HG03460 (cell line): ENCODE data around the gene SETDB2.

Experiments used
- ATAC-seq: cut with Tn5 transposase; IDR thresholded peaks from one replicate; pipeline ENCODE4 v1.9.1; 2021; ENCODE audit not compliant: unreplicated experiment

Gene SETDB2, protein sequence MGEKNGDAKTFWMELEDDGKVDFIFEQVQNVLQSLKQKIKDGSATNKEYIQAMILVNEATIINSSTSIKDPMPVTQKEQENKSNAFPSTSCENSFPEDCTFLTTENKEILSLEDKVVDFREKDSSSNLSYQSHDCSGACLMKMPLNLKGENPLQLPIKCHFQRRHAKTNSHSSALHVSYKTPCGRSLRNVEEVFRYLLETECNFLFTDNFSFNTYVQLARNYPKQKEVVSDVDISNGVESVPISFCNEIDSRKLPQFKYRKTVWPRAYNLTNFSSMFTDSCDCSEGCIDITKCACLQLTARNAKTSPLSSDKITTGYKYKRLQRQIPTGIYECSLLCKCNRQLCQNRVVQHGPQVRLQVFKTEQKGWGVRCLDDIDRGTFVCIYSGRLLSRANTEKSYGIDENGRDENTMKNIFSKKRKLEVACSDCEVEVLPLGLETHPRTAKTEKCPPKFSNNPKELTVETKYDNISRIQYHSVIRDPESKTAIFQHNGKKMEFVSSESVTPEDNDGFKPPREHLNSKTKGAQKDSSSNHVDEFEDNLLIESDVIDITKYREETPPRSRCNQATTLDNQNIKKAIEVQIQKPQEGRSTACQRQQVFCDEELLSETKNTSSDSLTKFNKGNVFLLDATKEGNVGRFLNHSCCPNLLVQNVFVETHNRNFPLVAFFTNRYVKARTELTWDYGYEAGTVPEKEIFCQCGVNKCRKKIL

GRCh38 chr13:49443704-49444523 is at the start of gene SETDB2, which contains the start of gene CAB39L:
TSS of gene SETDB2 (plus strand) at chr13:49444274. CDS start at chr13:49451894, 7,620 bp downstream.
TSS of gene CAB39L (minus strand) at chr13:49444064. CDS start at chr13:49382910, 61,154 bp downstream.
- ATAC-seq: peak; percentile 92

DNA sequence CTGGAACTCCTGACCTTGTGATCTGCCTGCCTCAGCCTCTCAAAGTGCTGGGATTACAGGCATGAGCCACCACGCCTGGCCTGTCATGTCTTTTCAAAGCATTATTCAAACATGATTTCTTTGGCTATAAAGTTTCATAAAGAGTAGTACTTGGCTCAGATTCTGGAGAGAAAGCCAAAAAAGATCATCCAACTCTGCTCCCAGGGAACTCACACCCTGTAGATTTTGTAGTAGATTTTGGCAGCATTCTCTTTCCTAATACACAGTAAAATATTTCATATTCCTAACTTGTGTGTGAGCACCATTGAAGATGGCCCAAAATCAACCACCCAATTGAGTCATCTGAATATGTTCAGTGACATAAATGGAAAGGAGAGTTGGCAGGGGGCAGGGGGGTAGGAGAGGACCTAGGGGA is 48.6 kb upstream of the SETDB2 start:
- no peak for ATAC-seq

- no peak for ATAC-seq
Measured at GRCh38 chr13:49395878-49396380, 48.1 kb upstream of the SETDB2 start.

- ATAC-seq: no peak
Measured at GRCh38 chr13:49399801-49400472, 44.1 kb upstream of the SETDB2 start.

DNA sequence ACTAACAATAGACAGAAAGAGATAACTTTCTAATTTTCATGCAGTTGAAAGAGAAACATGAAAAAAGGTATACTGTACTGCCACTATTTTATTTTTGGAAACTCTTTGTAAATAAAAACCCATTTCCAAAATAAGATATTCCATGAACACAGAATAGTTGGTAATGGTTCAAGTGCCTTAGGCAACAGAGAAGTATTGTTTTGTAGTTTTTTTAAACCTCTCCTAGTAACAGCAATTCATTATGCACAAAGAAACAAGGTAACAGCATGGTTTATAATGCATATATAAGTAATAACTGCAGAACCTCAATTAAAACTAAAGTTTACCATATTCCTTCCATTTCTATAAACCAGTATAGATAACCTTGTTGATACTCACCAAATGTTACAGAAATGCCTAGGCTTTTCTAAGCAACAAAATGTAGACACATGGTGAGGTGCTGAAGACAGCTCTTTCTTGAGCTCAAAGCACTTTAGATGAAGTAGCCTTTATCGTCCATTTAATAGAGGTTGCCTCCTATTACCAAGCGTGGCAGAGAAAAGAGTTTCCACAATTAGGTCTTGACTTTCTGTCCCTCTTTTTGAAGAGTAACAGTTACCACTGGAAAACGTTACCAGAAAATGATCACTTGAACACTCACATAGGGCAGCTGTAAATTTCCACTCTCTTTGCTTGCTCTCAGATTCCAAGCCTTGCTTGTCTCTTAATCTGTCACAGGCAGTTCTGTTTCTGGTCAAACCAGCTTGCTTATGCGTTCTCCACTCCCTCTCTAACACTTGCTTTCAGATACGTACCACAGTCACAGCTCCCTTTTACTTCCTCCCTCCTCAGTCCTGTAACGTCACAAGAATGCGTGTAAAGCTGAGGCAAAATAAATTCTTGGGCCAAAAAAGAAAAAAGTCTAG is 43.1 kb upstream of the SETDB2 start:
- no peak for ATAC-seq

DNA sequence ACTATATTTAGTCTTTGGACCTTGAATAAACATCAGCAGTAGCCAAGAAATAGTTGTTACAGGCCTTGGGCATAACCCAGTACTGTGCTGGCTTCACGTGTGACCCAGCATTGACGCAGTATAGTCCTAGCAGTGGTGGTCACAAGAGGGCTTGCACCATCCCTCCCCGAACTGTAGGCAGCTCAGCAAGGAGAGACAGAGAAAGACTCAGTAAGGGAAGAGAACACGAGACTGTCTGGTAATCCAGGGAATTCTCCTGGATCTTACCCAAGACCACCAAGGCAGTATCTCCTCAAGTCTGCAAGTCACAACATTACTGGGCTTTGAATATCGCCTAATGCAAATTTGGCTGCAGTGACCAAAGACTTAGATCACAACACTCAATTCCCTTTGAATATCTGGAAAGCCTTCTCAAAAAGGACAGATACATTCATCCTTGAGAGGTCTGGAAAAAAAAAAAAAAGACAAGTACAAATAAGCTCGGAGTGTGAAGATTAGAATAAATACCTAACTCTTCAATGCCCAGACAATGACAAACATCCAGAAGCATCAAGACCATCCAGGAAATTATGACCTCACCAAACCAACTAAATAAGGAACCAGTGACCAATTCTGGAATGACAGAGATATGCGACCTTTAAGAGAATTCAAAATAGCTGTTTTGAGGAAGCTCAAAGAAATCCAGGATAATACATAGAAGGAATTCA is 39.9 kb upstream of the SETDB2 start:
- no peak for ATAC-seq

- no peak for ATAC-seq
Measured at GRCh38 chr13:49404703-49405020, 39.4 kb upstream of the SETDB2 start.

DNA sequence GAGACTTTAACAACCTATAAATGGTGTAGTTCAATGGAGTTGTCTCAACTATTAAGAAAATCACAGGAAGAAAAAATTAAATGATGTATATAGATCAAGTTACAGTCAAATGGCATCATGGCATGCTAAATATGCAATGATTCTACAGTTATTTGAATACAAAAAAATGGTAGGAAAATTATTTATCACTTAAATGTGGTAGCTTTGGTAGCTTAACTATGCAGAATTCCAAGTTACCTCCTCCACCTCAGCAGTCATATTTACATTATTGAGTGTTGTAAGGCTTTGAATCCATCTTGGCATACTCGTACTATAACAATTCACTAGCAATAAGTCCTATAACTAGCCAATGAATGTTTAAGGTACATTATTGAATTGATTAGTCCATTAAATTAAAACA is 37.0 kb upstream of the SETDB2 start:
- no peak for ATAC-seq

GRCh38 chr13:49407936-49408335 is 36.1 kb upstream of the SETDB2 start:
- no peak for ATAC-seq

- no peak for ATAC-seq
Measured at GRCh38 chr13:49409008-49409407, 35.1 kb upstream of the SETDB2 start.

GRCh38 chr13:49410006-49410405 is 34.1 kb upstream of the SETDB2 start:
- no peak for ATAC-seq

DNA sequence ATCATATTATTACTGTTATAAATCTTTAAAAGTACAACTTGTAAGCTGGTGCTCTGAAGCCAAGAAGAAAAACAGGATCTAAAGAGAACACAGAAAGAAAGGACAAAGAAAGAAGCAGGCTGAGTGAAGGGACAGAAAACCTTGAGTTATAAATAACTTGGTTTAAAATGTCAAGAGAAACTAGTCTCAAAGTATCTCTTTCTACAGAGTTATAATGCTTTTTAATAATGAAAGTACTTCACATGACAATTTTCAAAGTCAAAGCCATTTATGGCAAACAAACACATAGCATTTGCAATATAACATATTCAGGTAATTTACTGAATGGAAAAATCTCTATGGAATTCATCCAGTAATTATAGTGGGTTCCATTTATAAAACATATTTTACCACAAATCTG is 33.6 kb upstream of the SETDB2 start:
- ATAC-seq: no peak

DNA sequence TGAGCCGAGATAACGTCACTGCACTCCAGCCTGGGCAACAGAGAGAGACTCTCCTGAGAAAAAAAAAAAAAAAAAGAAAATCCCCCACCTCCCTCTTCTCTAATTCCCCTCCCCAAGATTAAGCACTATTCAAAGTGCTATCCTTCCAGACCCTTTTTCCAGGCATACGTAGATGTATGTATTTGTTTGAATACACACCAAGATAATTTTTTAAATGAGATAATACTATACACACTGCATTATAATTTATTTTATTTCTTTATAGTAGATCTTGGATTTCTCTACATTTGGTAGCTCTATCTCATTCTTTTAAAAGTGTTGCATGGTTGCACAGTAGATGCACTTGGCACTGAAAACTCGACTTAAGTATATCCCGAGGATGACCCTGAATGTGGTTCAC is 32.7 kb upstream of the SETDB2 start:
- ATAC-seq: no peak

DNA sequence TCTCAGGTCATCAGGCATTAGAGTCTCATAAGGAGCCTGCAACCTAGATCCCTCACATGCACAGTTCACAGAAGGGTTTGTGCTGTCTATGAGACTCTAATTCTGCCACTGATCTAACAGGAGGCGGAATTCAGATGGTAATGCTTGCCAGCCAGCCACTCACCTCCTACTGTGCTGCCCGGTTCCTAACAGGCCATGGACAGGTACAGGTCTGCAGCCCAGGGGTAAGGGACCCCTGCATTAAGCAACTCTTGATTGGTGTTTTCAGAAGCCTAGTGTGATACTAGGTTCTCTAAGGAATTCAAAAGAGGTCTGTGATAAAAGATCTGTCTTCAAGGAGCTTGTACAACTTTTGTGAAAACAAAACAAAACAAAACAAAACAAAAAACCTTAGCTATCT is 31.3 kb upstream of the SETDB2 start:
- ATAC-seq: no peak

- no peak for ATAC-seq
Measured at GRCh38 chr13:49417161-49417560, 26.9 kb upstream of the SETDB2 start.

DNA sequence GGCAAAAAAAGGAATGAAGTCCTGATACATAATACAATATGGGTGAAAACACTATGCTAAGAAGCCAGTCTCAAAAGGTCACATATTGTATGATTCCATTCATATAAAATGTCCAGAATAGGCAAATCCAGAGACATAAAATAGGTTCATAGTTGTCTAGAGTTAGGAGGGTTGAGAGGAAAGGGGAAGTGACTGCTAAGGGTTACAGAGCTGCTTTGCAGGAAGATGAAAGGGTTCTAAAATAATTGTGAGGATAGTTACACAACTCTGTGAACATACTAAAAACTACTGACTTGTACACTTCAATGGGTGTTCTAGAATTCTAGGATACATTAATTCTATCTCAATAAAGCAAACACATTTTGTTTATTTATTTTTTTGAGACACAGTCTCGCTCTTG is 25.9 kb upstream of the SETDB2 start:
- ATAC-seq: no peak

DNA sequence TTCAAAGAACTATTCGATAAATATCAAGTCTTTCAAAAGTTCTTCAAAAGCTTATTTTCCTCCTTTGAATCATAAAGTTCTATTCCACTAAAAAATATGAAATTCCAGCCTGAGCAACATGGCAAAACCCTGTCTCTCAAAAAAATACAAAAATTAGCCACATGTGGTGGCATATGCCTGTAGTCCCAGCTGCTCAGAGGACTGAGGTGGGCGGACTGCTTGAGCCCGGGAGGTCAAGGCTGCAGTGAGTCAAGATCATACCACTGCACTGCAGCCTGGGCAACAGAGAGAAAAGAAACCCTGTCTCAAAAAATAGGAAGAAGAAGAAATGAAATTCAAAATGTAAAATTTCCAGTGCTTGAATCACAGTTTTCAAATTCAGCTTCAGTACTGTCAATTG is 24.8 kb upstream of the SETDB2 start:
- no peak for ATAC-seq

GRCh38 chr13:49421391-49421790 is 22.7 kb upstream of the SETDB2 start:
- ATAC-seq: peak; percentile 75

GRCh38 chr13:49424011-49424560 is 20.0 kb upstream of the SETDB2 start:
- ATAC-seq: no peak
